Measurements from ENCODE around the gene NAA38.

The NAA38 gene

DNA sequence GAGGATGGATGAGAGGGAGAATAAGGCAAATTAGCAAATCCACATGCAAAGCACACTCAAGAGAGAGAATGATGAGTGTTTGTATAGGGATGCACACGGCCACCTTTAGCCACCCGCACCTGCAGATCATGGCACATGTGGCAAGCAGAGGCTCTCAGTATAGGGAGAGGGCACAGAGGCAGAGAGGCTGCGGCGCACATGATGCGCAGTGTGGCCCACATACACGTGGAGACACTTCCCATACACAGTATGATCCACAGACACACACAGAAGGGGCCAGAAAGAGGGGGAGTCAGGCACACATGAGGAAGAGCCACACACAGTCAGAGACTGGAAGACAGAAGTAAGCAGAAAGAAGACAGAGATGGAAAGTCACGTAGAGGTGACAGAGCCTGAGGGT lies 24.7 kb upstream of the NAA38 start:
- TF ChIP-seq MYC (IDR thresholded peaks at IDR 0.05; ENCODE audit: low read depth, low read length) (no peak), MAX (IDR thresholded peaks at IDR 0.05; ENCODE audit: low read depth, low read length) (no peak), POLR2A (IDR thresholded peaks at IDR 0.05; ENCODE audit: extremely low read depth, insufficient read length) (no peak), CTCF (IDR thresholded peaks at IDR 0.05; ENCODE audit: low read depth, low read length) (no peak)
- no peak overlapping the region for H3K4me3 ChIP-seq (ENCODE audit: low read depth, low read length)
- no peak for DNase-seq (ENCODE audit: low read depth)

DNA sequence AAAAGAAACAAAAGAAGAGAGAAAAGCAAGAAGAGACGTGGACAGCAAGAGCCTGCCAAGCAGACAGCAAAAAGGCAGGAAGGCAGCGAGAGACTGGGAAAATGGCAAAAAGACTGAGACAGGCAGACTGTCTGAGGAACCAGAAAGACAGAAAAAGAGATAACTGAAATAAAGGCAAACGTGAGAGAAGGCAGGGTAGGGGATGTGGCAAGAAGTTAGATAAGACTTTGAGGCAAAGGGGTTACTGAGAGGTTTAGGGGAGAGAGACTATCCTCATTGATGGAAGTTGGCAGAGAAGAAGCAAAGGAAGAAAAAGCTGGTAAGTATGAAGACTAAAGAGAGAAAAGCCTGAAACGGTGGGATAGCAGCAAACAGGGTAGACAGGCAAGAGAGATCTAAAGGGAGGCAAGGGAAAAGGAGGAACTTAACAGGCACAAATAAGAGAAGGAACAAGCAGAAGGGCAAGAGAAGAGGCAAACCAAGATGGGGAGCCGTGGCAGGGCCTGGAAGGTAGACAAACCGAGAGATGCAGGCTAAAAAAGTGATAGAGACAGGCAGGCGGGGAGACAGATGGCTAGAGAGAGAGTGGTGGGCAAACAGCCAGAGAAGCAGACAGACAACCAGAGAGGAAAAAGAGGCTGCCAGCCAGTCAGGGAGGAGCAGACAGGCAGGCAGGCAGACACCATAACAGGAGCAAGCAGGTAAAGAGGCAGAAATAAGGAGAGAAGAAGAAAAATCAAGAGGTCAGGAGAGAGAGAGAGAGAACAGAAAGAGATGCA lies 24.1 kb upstream of the NAA38 start:
- no peak for TF ChIP-seq CTCF (IDR thresholded peaks at IDR 0.05; ENCODE audit: low read depth, low read length)
- TF ChIP-seq POLR2A (IDR thresholded peaks at IDR 0.05; ENCODE audit: extremely low read depth, insufficient read length), result no peak
- TF ChIP-seq MYC (IDR thresholded peaks at IDR 0.05; ENCODE audit: low read depth, low read length), result no peak
- TF ChIP-seq MAX (IDR thresholded peaks at IDR 0.05; ENCODE audit: low read depth, low read length), result no peak
- DNase-seq (ENCODE audit: low read depth), result no peak
- no peak overlapping the region for H3K4me3 ChIP-seq (ENCODE audit: low read depth, low read length)

DNA sequence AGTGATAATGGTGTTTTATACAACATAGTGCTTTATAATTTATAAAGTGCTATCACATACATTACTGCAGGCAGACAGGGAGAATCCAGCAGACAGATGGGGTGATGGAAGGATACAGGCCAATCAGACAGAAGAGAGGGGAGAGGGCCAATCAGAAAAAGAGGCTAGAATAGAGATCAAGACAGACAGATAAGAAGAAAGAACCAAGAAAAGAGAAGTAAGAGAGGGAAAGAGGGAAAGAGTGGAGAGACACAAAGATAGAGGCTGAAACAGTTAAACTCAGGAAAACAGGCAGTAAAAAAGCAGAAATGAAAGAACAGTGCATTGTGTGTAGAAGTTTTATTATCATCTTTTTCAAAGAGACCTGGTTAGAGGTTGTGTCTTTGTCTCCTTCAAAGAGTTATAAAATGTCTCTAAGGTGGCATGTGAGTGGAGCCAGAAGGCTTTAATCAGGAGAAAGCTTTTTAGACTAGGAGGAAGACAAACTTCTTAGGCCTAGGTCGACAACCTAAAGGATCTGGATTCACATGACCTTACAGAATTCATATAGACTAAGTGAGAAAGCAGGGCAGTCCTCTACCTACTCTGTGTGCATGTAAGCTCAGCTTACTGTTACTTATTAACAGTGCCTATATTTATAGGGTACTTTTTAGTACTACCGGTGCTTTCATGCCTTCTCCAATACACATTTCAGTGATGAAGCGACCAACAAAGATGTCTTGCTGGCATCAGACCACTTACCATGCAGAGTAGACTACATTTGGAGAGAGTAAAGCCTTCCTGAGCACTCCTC lies 22.9 kb upstream of the NAA38 start:
- H3K4me3 ChIP-seq (ENCODE audit: low read depth, low read length), result no peak overlapping the region
- no peak for TF ChIP-seq CTCF (IDR thresholded peaks at IDR 0.05; ENCODE audit: low read depth, low read length)
- TF ChIP-seq MYC (IDR thresholded peaks at IDR 0.05; ENCODE audit: low read depth, low read length), result no peak
- TF ChIP-seq MAX (IDR thresholded peaks at IDR 0.05; ENCODE audit: low read depth, low read length), result no peak
- no peak for TF ChIP-seq POLR2A (IDR thresholded peaks at IDR 0.05; ENCODE audit: extremely low read depth, insufficient read length)
- no peak for DNase-seq (ENCODE audit: low read depth)

DNA sequence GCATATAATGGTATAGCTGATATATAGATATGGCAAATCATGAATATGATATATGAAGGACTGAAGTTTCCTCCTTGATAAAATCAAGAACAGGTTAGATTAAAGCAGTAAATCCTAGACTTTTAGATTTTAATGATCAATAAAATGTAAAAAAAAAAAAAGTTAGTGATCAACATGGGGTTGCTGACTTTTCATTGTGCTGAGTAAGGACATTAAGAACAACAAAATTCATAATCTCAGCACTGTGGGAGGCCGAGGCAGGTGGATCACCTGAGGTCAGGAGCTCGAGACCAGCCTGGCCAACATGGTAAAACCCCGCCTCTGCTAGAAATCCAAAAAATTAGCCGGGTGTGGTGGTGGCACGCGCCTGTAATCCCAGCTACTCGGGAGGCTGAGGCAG lies 20.9 kb upstream of the NAA38 start:
- DNase-seq (ENCODE audit: low read depth), result no peak
- TF ChIP-seq CTCF (IDR thresholded peaks at IDR 0.05; ENCODE audit: low read depth, low read length), result no peak
- TF ChIP-seq MAX (IDR thresholded peaks at IDR 0.05; ENCODE audit: low read depth, low read length), result no peak
- TF ChIP-seq MYC (IDR thresholded peaks at IDR 0.05; ENCODE audit: low read depth, low read length), result no peak

GRCh38 chr17:7875804-7876370 lies 18.5 kb upstream of the NAA38 start:
- H3K4me3 ChIP-seq (ENCODE audit: low read depth, low read length), result no peak overlapping the region
- DNase-seq (ENCODE audit: low read depth), result no peak
- no peak for TF ChIP-seq CTCF (IDR thresholded peaks at IDR 0.05; ENCODE audit: low read depth, low read length)
- TF ChIP-seq MAX (IDR thresholded peaks at IDR 0.05; ENCODE audit: low read depth, low read length), result no peak
- no peak for TF ChIP-seq MYC (IDR thresholded peaks at IDR 0.05; ENCODE audit: low read depth, low read length)
- TF ChIP-seq POLR2A (IDR thresholded peaks at IDR 0.05; ENCODE audit: extremely low read depth, insufficient read length), result no peak

More for the DNA sequence above, 20.9 kb upstream of the NAA38 start:
- H3K4me3 ChIP-seq (ENCODE audit: low read depth, low read length), result no peak overlapping the region
